Measurements from ENCODE around the gene ZNF205.
"Not testable (repeated sequence)": the region's sequence is repeated elsewhere in the genome, so short reads cannot be mapped to it uniquely, and the experiment has no call there.

Gene ZNF205

DNA sequence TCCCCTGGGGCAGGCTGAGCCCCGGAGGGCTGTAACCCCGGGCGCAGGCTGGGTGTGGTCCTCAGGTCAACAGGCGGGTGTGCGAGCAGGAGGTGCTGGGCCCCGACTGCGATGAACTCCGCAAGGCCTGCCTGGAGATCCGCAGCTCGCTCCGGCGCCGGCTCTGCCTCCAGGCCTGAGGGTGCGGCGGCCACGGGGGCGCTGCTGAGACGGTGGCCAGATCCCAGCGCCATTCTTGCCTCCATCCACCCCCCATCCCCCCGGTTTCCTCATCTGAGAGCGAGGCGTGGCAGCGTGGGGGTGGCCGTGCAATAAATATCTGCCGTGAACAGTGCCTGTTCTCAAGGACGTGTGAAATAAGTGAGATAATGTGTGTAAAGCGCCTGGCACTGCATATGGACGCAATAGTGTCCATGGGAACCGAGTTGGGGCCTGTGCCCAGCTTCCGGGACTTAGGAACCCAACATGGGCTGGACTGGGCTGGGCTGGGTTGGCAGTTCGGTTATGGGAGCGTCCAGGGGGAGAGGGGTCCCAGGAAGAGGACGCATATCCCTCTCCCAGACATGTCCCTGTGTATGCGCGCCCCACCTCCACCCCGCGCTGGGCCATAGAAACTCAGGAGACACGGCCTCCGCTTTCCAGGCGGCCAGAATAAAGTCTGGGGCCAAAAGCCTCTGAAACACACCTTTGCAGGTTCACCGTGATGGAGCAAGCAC lies 37.4 kb downstream of the ZNF205 start:
- DNase-seq (ENCODE audit: low read depth), result peak; percentile 27

DNA sequence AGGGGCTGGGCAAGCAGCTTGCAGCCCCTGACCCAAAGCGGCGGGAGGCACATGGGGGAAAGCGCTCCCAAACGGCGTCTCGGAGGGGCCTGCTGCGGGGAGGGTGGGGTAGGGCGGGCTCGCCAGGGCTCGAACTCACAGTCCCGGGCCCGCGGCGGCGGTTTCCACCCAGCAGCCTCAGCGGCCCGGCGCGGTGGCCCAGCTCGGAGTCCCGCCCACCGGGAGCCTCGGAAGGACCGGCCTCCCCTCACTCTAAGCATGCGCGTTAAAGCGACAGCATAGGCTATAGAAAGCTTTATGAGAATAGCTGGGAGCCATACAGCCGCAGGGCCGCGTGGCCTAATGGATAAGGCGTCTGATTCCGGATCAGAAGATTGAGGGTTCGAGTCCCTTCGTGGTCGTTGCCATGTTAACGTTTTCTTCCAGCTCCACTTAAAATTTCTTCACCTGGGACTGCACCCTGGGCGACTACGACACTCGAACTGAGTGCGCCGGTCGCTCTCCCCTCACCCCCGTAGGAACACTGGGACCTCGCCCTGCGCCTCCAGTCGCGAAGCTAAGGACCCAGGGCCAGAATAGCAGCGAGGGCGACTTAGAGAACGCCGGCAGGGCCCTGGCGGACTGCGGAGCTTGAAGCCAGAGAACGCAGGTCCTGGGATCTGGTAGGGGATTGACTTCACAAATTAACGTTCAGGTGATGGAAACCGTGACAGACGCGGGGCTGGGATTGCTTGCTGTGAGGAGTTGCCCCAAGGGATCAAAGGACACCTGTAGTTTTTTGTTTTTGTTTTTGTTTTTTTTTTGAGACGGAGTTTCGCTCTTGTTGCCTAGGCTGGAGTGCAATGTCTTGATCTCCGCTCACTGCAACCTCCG lies 38.2 kb downstream of the ZNF205 start:
- peak; percentile 89 for DNase-seq (ENCODE audit: low read depth)

DNA sequence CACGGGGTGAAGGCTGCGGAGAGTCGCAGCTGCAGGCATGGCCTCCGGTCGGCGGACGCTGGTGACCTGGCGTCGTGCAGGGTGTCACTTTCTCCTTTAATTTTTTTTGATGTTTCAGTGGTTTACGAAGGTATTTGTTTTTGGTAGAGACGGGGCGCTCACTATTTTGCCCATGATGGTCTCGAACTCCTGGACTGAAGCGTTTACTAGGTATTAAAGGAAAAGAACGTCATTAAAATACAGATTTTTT lies 39.6 kb downstream of the ZNF205 start:
- no peak for DNase-seq (ENCODE audit: low read depth)

DNA sequence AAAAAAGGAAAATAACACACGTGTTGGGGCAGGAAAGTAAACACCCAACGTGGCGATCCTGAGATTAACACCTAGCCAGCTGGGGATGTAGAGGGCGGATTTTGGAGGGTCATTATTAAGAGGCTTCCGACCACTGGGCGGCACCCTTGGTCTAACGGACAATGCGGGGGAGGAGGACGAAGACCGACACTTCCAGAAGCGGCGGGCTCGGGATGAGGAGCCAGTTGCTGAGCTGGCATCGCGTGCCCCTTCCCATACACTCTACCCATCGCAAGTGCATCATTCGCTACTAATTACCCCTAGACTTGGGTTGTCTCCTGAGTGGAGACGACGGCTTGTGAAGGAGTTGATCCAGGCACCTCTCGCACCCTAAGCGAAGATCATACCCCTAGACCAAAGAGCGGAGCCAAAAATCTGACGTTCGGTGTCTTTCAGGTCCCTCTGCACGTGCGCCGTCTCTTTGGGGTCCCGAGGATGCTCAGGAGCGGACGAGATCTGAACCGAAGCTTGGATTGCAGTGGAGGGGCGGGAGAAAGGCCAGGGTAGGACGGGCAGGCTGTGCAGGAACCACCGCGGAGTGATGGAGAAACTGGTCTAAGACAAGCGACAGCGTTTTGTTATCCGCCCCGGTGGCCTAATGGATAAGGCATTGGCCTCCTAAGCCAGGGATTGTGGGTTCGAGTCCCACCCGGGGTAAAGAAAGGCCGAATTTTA lies 40.0 kb downstream of the ZNF205 start:
- DNase-seq (ENCODE audit: low read depth), result peak; percentile 43

DNA sequence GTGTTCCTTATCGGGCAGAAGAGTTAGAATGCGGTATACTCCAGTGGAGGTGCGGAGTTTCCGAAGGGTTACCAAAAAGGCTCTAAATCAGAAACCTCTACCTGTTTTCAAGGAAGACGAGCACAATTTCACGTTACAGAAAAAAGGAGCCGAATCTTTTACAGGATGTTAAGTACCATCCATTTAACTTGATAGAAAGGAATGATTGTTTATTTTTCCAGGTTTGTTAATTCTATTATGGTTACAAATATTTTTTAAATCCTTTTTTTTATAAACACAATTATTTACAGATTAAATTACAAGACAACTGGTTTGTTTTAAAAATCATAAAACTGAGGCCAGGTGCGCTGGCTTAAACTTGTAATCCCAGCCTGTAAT lies 40.6 kb downstream of the ZNF205 start:
- DNase-seq (ENCODE audit: low read depth), result no peak

DNA sequence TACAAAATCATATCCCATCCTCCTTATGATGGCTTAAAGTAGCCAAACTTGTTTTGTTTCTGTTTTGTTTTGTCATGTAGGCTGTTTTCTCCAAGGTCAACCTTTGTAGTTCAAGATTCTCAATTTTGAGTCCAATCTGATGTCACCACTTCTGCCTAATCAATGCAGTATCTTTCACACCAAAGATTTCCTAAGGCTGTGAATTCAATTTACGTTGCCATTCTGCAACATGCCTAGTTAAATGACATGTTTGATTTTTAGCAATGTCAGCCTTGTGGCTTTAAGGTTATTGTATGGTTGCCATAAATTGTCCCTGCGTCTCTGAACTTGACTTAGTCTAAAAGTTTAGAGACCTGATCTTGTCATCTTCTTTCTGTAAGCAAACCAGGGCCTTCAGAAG lies 42.8 kb downstream of the ZNF205 start:
- no peak for DNase-seq (ENCODE audit: low read depth)

DNA sequence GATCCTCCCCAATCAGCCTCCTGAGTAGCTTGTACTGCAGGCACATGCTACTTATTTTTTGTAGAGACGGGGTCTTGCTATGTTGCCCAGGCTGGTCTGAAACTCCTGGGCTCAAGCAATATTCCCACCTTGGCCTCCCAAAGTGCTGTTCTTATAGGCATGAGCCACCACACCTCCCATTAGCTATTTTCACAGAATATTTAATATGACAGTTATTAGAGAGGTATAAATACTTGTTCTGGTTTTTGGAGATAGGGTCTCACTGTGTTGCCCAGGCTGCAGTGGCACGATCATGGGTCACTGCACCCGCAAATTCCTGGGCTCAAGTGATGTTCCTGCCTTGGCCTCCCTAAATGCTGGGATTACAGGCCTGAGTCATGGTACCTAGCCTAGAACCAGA lies 43.6 kb downstream of the ZNF205 start:
- DNase-seq (ENCODE audit: low read depth), result no peak

DNA sequence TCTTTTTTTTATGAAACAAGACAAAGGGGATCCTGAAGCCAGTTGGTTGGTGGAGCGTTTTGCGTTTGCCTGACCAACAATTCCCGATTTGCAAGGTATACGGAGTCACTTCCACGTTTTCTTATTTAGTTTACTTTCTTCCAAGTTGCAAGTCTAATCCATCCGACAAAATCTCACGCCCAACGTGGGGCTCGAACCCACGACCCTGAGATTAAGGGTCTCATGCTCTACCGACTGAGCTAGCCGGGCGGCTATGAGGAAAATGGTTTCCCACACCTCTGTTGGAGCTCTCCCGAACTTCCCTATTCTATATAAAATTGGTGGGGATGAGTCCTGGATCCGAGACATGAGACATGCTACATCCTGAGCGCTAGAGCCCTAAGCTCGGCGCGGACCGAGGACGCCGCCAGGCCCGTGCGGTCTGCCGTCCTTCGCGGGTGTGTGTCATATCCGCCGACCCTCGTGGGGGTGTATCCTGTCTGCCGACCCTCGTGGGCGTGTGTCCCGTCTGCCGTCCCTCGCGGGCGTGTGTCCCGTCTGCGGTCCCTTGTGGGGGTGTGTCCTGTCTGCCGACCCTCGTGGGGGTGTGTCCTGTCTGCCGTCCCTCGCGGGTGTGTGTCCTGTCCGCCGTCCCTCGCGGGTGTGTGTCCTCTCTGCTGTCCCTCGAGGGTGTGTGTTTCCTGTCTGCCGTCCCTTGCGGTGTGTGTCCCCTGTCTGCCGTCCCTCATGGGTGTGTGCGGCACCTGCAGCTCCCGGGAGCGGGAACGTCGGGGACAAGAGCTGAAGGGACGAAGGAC lies 45.0 kb downstream of the ZNF205 start:
- peak; percentile 53 for DNase-seq (ENCODE audit: low read depth)

DNA sequence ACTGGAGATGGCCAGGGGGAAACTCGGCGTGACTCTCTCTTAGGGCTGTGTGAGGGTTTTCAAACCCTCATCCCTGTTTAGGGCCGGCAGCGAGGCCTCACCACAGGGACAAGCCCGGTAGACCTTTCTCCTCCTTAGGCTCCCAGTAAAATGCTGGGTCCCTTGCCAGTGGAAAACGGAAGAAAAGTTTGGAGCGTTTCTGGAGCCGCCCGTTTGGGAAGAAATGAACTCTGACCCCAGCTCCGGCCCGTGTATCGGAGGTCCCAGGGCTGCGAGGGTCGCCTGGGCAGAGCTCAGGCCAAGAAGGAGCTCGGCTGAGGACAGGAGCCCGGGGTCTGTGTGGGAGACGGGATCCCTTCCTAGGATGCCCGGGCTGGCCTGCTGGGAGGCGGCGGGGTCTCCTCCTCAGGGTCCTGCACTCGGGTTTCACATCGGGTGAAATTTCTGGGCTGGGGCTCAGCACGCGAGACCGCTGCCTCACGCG lies 45.7 kb downstream of the ZNF205 start:
- DNase-seq (ENCODE audit: low read depth), result no peak

DNA sequence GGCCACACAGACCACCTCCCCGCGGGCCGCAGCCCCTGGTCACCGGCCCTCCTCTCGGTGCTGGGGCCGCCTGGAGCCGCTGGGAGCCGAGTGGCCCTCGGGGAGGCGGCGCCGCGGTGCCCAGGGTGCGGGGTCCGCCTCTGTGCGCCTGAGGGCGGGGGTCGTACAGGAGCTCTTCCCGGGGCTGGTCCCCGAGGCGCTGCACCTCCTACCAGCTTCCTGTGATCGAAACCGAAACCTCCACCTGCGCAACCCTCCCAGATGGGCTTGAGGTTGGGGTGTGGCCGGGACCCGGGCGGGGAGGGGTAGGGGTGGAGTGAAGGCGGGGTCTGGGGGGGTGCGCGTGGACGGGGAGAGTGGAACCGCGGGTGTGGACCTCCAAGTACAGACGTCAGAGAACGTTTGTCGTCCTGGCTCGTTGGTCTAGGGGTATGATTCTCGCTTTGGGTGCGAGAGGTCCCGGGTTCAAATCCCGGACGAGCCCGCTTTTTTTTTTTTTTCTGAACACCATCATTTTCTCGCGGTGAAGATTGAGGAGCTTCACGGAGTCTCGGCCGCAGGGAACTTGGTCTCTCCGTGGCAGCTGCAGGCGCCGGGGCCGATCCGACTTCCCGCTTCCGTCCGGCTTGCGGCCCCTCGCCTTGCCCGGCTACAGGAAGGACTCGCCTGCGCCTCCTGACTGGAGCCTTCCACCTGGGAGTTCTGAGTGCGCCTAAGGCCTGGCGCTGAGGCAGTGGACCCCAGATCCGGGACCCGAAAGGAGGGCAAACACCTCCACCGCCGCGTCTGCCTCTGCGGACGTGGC lies 46.3 kb downstream of the ZNF205 start:
- DNase-seq (ENCODE audit: low read depth), result peak; percentile 91

DNA sequence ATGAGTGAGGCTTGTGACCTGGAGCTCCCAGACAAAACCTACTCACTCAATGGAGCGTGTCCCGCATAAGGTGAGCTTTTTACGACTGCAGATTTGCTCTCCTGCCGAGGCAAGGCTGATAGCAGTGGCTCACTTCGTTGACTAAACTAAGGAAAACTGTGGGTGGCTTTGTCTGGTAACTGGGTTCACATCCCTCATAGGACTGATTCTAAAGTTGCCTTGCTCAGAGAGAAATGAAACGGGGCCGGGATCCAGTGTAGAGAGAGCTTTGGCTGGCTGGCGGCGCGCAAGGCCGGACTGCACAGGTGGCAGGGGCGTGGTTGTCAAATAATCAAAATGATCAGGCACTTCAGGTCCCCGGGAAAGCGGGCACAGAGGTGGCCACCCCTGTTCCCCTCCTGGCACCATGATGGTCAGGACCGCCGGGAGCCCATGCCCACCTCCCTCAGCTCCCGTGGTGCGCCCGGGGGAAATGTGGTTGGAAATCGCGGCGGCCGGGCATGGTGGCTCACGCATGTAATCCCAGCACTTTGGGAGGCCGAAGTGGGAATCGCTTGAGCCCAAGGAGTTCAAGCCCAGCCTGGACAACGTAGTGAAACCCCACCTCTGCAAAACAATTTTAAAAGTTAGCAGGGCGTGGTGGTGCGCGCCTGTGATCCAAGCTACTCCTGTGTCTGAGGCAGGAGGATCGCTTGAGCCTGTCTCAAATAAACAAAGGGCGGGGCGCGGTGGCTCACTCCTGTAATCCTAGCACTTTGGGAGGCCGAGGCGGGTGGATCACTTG lies 49.0 kb downstream of the ZNF205 start:
- no peak for DNase-seq (ENCODE audit: low read depth)

DNA sequence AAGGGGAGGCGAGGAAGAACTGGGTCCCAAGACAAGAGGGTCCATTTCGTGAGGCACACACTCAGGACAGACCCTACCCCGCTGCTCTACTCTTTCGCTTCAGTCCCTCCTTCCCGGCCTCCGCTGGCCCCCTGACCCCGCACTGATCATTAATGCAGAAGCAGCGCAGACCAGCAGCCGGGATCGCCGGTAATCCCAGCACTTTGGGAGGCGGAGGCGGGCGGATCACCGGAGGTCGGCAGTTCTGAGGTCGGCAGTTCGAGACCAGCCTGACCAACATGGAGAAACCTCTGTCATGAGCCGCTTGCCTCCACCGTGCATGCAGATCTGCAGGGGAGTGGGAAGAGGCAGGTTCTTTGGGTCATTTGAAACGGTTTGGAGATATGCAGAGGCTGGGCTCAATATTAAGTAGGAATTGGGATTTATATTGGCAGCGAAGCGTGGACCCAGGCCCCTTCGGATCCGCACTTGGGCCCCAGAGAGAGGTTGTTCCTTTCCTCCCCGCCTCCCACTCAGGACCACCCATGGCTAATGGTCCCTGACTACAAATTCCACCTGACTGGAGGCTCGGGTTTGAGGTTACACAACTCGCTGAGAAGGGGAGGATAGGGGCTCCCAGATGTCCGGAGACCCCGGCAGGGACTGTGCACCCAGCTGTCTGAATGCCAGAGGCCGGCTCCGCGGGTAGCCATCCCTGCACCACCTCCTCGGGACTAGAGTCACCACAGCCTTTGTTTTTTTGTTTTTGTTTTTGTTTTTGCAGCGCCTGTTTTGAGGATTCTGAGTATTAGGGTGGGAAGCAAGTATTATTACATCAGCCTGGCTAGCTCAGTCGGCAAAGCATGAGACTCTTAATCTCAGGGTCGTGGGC lies 52.0 kb downstream of the ZNF205 start:
- no peak for DNase-seq (ENCODE audit: low read depth)

DNA sequence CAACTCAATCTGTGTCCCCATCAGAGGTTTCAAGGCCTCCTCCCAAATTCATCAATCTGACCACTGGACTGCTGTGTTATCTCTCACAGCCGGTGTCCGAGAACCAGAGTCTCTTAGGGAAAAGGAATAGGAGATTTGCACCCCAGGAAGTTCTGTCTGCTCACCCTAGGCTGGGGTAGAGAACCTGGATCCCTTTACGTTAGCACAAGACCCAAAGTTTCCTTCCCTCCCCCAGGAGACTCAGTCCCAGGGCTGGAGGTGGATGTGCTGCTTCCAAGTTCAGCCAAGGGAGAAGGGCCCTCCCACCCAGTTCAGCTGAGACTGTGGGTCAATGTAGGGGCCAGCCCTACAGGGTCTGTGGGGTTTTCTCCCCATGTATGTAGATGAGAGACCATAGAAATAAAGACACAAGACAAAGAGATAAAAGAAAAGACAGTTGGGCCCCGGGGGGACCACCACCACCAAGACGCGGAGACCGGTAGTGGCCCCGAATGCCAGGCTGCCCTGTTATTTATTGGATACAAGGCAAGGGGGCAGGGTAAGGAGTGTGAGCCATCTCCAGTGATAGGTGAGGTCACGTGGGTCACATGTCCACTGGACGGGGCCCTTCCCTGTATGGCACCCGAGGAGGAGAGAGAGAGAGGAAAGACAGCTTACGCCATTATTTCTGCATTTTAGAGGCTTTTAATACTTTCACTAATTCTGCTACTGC lies 52.9 kb downstream of the ZNF205 start:
- DNase-seq (ENCODE audit: low read depth), result no peak

DNA sequence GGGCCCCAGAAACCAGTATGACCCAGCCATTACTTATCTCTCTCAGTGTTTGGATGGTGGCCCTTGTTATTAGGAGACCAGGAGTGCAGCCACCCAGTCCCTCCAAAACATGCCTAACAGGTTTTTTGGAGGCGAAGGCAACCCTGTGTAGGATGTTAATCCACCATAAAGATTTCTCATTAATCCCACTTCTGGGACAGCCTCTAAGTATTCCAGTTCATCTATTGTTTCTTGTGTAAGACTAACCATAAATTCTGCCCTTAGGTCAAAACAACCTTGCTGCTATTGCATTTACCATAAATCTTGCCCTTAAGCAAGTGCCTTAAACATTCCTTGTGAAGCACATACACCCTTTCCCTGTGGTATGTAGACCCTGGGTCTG lies 54.1 kb downstream of the ZNF205 start:
- DNase-seq (ENCODE audit: low read depth), result no peak

DNA sequence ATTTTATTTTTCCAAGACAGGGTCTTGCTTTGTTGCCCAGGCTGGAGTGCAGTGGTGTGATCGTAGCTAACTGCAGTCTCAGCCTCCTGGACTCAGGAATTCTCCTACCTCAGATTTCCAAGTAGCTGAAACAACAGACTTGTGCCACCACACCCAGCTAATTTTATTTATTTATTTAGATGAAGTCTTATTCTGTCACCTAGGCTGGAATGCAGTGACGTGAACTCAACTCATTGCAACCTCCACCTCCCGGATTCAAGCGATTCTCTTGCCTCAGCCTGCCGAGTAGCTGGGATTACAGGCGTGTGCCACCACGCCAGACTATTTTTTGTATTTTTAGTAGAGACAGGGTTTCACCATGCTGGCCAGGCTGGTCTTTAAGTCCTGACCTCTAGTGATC lies 56.3 kb downstream of the ZNF205 start:
- DNase-seq (ENCODE audit: low read depth), result not testable (repeated sequence)

All from T-helper 22 cell (primary cell).